Non-pigmented ciliary epithelial cell (primary cell): ENCODE data around the gene NEDD4.
A peak's percentile ranks its signal among the peaks of the same experiment; 100 is the strongest.
"Not testable (repeated sequence)": the region's sequence is repeated elsewhere in the genome, so short reads cannot be mapped to it uniquely, and the experiment has no call there.

Experiments used
- DNase-seq: peaks from one replicate; pipeline ENCODE4 v3.0.0-alpha.2; 2010; ENCODE audit warnings: low read depth

The NEDD4 gene

GRCh38 chr15:55893852-55894251 lies 99.6 kb downstream of the NEDD4 start:
- no peak for DNase-seq

- no peak for DNase-seq
Measured at GRCh38 chr15:55891196-55891595, 102.2 kb downstream of the NEDD4 start.

- no peak for DNase-seq
Measured at GRCh38 chr15:55884223-55884622, 109.2 kb downstream of the NEDD4 start.

GRCh38 chr15:55879181-55879580 lies 114.2 kb downstream of the NEDD4 start:
- no peak for DNase-seq

DNA sequence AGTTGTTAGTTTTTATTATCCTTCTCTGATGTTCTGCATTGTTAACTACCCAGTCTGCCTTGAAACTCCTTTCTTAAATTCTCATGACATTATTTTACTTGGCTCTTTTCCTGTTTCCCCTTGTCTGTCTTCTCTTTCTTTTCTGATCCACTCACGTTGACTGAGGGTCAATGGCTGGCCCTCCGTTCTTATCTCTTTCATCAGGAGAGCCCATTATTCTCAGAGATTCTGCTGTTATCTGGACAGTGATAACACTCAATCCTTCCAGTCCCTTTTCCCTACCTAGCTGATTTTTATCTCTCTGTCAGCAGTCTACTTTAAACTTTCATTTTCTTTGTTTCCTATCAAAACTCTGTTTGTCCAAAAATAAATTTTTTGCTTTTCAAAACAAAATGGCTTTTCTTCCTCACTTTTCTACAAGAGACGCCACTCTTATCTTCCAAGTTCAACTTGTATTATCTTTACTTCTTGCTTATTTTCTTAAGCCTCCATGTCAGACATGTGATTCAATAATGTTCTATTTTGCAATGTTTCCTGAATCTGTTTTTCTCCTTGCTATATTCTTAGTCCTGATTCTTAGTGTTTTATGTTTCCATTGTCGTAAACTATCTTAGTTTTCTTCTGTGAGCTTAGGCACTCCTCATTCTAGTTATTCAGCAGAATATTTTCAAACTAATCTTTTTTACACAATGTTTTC lies 120.2 kb downstream of the NEDD4 start:
- DNase-seq = no peak

GRCh38 chr15:55872471-55872870 lies 120.9 kb downstream of the NEDD4 start:
- DNase-seq = no peak

DNA sequence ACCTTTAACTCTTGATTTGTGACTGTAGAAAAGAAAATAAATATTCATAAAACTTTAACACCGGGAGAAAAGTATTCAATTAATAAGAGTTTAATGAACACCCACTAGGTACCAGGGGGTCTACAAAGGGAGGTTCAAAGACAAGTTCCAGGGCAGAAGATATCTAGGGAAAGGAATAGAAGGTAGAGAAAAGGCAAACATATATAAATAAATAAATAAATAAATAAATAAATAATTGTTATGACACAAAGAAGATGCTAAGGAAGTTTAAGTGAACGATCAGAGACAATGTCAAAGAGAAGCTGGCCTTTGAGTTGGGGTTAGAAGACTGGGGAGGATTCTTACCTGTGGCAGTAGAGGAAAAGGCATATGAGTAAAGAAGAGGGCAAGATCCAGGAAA lies 123.8 kb downstream of the NEDD4 start:
- DNase-seq = no peak

GRCh38 chr15:55868707-55869106 lies 124.7 kb downstream of the NEDD4 start:
- DNase-seq = no peak

GRCh38 chr15:55868291-55868690 lies 125.1 kb downstream of the NEDD4 start:
- not testable (repeated sequence) for DNase-seq

DNA sequence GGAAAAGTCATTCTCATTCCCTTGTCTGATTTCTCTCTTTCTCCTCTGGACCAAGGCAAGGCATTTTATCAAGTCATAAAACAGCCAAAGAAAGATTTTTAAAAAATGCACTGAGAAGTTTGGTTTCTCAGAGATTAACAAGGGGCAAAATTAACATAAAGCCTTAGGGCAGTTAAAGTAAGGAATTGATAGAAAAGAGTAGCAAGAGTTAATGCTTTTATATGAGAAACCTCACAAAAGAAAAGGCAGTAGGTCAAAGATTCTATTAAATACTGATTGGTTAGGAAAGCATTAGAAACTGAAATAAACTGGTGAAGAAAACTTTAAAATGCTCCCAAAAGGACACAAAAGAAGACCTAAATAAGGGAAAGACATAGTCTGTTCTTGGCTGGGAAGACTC lies 129.5 kb downstream of the NEDD4 start:
- DNase-seq = no peak

DNA sequence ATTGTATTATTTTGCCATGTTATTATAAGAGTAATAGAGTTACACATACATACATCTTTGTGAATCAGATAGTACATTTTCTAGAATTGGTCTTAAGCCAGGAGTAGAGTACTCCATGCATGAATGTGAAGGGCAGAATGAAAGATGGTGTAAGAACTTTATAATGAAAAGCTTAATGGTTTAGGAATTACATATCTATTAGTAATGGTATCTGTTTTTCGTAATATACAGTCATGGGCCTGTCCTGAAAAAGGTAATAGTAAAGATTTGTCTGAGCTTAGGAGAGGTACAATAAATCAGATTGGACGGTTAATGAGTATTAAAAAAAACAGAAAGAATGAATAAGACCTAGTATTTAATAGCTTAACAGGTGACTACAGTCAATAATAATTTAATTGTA lies 132.3 kb downstream of the NEDD4 start:
- no peak for DNase-seq

DNA sequence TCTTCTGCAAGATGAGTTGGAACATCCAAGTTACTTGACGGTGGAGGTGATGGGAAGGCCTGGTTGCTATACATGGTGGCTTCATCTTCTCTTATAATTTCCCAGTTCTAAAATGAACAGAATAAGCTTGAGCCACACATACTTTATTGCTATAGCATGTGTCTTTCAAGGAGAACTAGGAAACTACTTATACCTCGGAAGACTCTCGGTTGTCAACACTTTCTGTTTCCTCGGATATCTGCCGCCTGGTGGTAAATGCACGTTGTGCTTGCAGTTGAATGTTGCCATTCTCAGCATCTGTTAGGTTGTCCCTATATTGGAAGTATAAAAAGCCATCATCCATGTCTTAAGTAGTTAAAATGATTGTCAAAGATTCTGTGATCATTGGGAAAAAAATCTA lies 132.9 kb downstream of the NEDD4 start:
- no peak for DNase-seq

- no peak for DNase-seq
Measured at GRCh38 chr15:55859681-55860080, 133.7 kb downstream of the NEDD4 start.

DNA sequence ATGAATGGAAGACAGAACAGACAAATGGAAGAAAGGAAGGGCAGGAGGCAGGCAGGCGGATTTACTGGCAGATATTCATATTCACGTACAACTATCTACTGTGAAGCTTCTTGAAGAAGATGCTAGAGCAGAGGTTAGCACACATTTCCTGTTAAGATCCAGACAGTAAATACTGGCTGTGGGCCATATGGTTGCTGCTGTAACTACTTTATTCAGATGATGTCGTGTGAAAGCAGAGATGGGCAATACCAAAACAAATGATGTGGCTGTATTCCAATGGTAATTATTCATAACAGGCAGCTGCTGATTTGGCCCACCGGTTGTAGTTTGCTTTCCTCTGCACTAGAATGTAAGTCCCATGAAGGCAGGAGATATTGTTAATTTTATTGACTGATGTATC lies 134.8 kb downstream of the NEDD4 start:
- no peak for DNase-seq

DNA sequence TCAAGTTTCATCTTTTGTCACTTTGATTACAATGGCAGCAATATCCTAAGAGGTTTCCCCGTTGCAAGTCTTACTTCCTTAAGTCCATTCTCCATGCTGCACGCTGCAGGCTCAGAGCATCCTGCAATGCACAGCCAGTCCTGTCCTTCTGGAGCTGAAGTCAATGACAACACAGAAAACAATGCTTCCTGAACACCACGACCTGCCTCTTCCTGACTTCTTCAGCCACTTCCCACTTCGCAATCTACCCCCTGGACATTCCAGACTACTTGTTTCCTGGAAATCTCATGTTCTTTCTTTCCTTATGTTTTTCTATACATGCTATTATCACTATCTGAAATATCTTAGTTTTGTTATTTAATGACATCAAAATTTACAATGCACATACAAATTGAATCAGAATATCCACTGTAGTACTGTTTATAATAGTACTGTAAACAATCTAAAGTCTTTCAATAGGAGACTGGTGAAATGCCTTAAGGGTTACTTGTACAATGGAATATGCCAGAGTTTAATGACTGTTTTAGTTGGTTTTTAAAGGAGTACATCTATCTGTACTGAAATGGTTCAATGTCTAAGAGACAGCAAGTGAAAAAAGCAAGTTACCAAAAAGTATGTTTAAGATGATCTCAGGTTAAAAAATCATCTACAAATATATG lies 136.8 kb downstream of the NEDD4 start:
- no peak for DNase-seq

DNA sequence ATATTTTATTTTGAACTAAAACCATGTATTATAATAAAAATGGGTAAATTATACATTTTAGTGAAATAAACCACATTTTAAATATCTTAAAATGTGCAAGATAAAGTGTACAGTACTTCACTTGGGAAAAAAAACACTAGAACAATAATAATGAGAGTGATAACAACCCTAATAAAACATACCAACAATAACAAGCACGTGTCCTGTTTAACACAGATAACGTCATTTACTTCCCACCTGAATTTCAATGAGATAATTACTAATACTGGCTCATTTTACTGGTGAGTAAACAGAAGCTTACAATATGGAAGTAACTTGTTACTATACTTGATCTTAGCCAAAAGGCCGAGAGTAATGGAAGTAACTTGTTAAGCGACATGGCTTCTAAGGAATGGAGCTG lies 140.3 kb downstream of the NEDD4 start:
- no peak for DNase-seq

DNA sequence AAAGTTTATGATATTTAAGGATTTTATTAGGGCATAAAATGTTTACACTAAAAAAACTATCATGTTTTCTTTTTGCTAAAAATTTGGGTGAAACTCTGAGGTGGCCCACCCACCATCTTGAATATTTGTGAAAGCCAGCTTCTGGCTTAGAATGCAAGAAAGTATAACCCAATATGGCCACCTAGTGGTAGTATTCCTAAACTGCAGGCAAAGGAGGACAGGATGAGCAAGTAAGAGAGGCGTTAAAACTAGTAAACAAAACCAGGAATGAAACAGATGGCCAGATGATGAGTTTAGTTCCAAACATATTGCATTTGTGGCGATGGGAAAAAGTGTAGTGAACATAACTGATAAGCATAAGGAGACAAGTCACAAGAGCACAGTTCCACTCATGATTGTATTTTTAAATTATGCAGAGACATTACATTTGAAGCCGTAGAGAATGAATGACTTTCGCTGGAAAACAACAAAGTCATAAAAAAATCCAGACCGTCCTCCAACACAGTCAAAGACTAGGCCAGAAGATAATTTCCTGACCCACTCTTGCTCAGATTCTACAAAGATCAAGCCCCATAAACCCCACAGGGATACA lies 147.2 kb downstream of the NEDD4 start:
- peak; percentile 66 for DNase-seq

- not testable (repeated sequence) for DNase-seq
Measured at GRCh38 chr15:55842897-55843296, 150.5 kb downstream of the NEDD4 start.

DNA sequence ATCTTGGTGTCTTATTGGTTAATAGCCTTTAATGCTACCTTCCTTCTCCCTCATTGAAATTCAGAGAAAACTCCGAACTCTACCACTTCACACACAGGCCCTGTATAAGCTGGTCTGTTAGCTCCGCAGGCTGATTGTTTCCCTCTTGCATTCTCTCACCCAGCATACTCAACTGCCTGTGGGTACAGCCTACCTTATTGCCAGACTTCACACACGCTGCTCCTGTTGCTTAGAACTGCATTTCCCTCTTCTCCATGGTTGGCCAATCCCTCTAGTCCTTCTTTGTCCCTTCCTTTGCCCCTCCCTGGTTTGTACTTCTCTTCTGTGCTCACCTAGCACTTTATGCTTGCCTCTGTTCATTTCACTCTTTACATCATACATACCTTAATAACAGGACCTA lies 157.5 kb downstream of the NEDD4 start:
- no peak for DNase-seq

DNA sequence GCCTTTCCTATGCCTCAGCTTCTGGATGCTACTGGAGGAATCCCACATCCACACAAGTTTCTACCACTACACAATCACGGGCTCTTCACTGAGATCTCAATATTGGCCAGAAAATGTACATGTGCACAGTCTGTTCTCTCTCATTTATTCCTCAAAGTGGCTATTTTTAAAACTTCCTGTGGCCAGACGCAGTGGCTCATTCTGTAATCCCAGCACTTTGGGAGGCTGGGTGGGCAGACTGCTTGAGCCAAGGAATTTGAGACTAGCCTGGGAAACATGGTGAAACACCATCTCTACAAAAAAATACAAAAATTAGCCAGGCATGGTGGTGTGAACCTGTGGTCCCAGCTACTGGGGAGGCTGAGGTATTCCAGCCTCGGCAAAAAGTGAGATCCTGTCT lies 159.1 kb downstream of the NEDD4 start:
- DNase-seq = no peak

DNA sequence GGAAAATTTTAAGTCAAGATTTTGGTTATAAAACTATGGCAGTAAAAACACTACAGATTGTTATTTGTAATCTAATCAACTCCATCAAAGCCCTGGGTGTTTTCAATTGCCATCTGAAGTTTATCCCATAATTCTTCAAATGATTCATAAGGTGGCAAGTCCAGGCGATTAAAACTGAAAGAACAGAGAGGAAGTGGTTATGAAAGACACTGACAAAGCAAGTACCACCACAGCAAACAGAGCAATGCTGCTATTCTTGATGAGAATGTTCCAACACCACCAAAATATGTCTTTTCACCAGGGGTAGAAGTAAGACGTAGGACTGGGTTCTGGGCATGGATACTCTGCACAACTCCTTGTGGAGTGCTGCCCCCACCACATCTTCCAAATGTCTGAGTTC lies 163.6 kb downstream of the NEDD4 start:
- DNase-seq = no peak

GRCh38 chr15:55827955-55828354 lies 165.5 kb downstream of the NEDD4 start:
- no peak for DNase-seq

GRCh38 chr15:55827204-55827603 lies 166.2 kb downstream of the NEDD4 start:
- no peak for DNase-seq
